Sciatic nerve (tissue), 2 donors: ENCODE data around the gene SETBP1. TPM values are rescaled to one million over a fixed set of nuclear protein-coding genes. Genes with fewer than 3 reads are reported as not detected.

Experiments used
- ATAC-seq: fragments of 200-7000 bp; cut with Tn5 transposase; one replicate; pipeline ENCODE4 v1.9.1; 2020; ENCODE audit warnings: mild to moderate bottlenecking, moderate library complexity
- DNase-seq: peaks from one replicate; pipeline ENCODE4 v3.0.0-alpha.2; 2020; ENCODE audit warnings: low spot score
- intact Hi-C: fragments of 100-400 bp; cut with DNase I; formaldehyde crosslinking; loops from one replicate; pipeline ENCODE4 v1.14.2; 2022
- total RNA-seq: library from RNA; stranded (reverse); fragmentation: NEBNext Ultra II Directional; extraction: Animal tissue kit (Norgen Biotek cat#: 25700); gene quantifications from one replicate; pipeline ENCODE4 v1.2.1, GENCODE V29; 2021
- donor health status: DM: no; HTN: no; CAD: no.
- donor health status: DM: no; HTN: no; CAD: no.

The SETBP1 gene
- 44.5 TPM for total RNA-seq

GRCh38 chr18:44680273-44681075 lies at the start of gene SETBP1:
Gene SETBP1, plus strand, starts transcription at chr18:44680888. Its CDS starts 20,459 bp downstream, at chr18:44701347.
- DNase-seq, result peak; percentile 77
- intact Hi-C loops, result no loop called here
- peak; percentile 78 for ATAC-seq

GRCh38 chr18:44632469-44633145 lies 48.1 kb upstream of the SETBP1 start:
- ATAC-seq, result no peak
- DNase-seq, result no peak
- intact Hi-C loops, result no loop called here

GRCh38 chr18:44635546-44635945 lies 45.1 kb upstream of the SETBP1 start:
- intact Hi-C loops, result no loop called here
- ATAC-seq (no peak), DNase-seq (no peak)

GRCh38 chr18:44636241-44636640 lies 44.4 kb upstream of the SETBP1 start:
- intact Hi-C loops, result no loop called here
- ATAC-seq (no peak), DNase-seq (no peak)

- DNase-seq (no peak), ATAC-seq (no peak)
- intact Hi-C loops, result no loop called here
These were observed 43.3 kb upstream of the SETBP1 start for GRCh38 chr18:44637210-44638033.

- DNase-seq, result no peak
- ATAC-seq, result no peak
- intact Hi-C loops, result no loop called here
These were observed 42.6 kb upstream of the SETBP1 start for GRCh38 chr18:44638034-44638540.

- DNase-seq (no peak), ATAC-seq (no peak)
- intact Hi-C loops, result no loop called here
These were observed 41.9 kb upstream of the SETBP1 start for GRCh38 chr18:44638811-44639210.

GRCh38 chr18:44643004-44643403 lies 37.7 kb upstream of the SETBP1 start:
- no peak for ATAC-seq

GRCh38 chr18:44651478-44651877 lies 29.2 kb upstream of the SETBP1 start:
- DNase-seq (no peak), ATAC-seq (peak; percentile 70)
- intact Hi-C loops, result no loop called here

More at GRCh38 chr18:44643004-44643403, 37.7 kb upstream of the SETBP1 start:
- intact Hi-C loops, result no loop called here
- DNase-seq, result no peak

GRCh38 chr18:44651918-44652572 lies 28.6 kb upstream of the SETBP1 start:
- DNase-seq (no peak), ATAC-seq (no peak)
- intact Hi-C loops, result no loop called here

- no peak for ATAC-seq
- intact Hi-C loops, result no loop called here
- DNase-seq, result no peak
These were observed 28.0 kb upstream of the SETBP1 start for GRCh38 chr18:44652722-44653121.

- intact Hi-C loops, result no loop called here
- DNase-seq (no peak), ATAC-seq (no peak)
These were observed 26.1 kb upstream of the SETBP1 start for GRCh38 chr18:44654573-44654972.

GRCh38 chr18:44655435-44655834 lies 25.3 kb upstream of the SETBP1 start:
- ATAC-seq (no peak), DNase-seq (no peak)
- intact Hi-C loops, result no loop called here

- ATAC-seq (no peak), DNase-seq (no peak)
- intact Hi-C loops, result no loop called here
These were observed 20.9 kb upstream of the SETBP1 start for GRCh38 chr18:44659771-44660170.

- ATAC-seq (no peak), DNase-seq (no peak)
- intact Hi-C loops, result no loop called here
These were observed 12.3 kb upstream of the SETBP1 start for GRCh38 chr18:44668270-44668975.

- ATAC-seq, result no peak
- DNase-seq, result no peak
- intact Hi-C loops, result no loop called here
These were observed 8.8 kb upstream of the SETBP1 start for GRCh38 chr18:44671914-44672313.

- intact Hi-C loops, result no loop called here
- no peak for ATAC-seq
- no peak for DNase-seq
These were observed 8.2 kb upstream of the SETBP1 start for GRCh38 chr18:44672506-44672905.

- peak; percentile 69 for ATAC-seq
- intact Hi-C loops, result no loop called here
These were observed 7.3 kb upstream of the SETBP1 start for GRCh38 chr18:44673256-44673880.

More at GRCh38 chr18:44673256-44673880, 7.3 kb upstream of the SETBP1 start:
- no peak for DNase-seq
